NOMO-1 treated with dmso at 0.1 percent for 144 hours (cell line): ENCODE measurements around the gene FYN.
"Not testable (repeated sequence)": the region's sequence is repeated elsewhere in the genome, so short reads cannot be mapped to it uniquely, and the experiment has no call there.

ENCODE experiments used
- DNase-seq: peaks from one replicate; lab custom pipeline; 2025; ENCODE audit not compliant: unreplicated experiment; lab: John Stamatoyannopoulos, UW

Gene FYN

DNA sequence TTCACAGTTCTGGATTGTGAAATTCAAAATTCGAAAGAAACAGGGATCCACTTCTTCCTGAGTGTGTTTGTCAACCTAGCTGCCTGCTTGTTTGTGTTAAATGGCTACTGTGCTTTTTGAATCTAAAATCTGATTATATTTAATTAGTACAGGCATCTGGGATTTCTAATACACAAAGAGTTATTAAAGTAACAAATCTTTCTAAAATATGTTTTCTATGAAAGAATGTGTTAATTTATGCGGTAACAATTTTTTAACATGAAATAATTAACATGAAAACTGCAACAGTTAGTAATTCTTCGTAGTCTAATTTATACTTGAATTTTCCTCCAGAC is 186.4 kb downstream of the FYN start:
- no peak for DNase-seq

DNA sequence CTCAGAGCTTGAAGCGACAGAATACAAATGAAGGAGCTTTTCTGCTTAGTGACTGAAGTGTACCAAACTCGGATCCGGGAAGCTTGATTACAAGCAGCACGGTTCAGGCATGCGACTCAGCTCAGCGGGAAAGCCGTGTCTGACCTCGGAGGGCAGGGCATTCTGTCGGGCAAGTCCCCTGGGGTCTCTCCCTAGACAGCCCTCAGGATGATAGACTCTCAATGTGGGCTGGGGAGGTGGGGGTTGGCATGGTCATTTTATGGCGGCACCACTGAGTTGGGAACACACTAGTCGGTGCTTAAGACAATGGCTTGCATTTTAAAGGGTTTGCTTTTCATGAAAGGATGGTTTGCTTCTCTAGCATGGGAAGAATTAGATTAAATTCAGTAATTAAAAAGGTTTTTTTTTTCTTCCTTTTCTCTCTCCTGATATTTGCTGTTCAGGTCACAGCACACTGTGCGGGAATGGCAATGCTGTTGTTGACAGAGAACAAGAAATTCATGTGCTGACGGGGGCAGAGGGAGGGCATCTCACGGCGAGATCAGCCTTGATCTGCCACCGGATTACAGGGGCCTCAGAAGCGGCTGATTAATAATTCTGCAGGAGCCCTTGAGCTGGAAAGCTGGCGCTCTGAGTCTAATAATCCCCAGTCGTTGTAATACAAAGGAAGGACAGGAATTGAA is 186.9 kb downstream of the FYN start:
- DNase-seq, result no peak

- no peak for DNase-seq
Measured at GRCh38 chr6:111685526-111685925, 187.7 kb downstream of the FYN start.

DNA sequence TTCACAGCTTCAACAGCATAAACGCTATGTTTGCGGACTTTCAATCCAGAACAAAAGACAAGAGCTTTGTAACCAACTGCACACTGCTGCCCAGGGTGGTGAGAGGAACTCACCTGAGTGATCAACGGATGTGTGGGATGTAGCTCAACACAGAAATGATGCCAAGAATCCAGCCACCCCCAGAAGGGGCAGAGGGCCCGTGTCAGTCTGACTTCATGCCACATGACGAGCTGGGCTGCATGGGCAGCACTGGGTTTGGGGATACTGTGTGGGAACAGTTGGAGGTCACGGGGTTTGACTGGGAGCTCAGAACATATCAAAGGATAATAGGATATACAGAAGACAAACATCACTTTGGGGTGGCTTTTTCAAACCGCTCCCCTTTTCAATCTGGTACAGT is 188.2 kb downstream of the FYN start:
- DNase-seq, result no peak

DNA sequence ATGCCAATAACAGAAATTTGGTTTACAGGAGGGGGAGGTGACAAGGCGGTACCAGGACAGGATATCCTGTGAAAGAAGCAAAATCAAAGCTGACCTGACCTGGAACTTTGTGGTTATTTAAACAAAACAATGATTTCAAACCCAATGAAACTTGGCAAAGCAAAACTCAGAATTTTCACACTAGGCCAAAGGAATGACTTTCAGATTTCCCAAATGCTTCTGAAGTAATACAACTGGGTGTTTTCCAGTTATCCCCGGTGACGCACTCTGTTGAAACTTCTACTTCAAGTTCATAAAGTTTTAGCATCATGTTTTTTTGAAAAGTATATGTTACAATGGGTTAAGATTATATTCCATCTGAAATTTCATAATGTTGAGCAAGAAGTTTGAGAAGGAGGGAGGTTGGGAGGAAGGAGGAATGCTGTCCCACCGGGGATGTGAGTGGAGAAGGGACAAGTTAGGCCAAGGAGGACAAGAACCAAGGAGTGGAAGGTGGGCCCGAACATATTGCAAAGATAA is 189.4 kb downstream of the FYN start:
- DNase-seq, result no peak

GRCh38 chr6:111683157-111683556 is 190.1 kb downstream of the FYN start:
- no peak for DNase-seq

- DNase-seq, result no peak
Measured at GRCh38 chr6:111681860-111682259, 191.4 kb downstream of the FYN start.

DNA sequence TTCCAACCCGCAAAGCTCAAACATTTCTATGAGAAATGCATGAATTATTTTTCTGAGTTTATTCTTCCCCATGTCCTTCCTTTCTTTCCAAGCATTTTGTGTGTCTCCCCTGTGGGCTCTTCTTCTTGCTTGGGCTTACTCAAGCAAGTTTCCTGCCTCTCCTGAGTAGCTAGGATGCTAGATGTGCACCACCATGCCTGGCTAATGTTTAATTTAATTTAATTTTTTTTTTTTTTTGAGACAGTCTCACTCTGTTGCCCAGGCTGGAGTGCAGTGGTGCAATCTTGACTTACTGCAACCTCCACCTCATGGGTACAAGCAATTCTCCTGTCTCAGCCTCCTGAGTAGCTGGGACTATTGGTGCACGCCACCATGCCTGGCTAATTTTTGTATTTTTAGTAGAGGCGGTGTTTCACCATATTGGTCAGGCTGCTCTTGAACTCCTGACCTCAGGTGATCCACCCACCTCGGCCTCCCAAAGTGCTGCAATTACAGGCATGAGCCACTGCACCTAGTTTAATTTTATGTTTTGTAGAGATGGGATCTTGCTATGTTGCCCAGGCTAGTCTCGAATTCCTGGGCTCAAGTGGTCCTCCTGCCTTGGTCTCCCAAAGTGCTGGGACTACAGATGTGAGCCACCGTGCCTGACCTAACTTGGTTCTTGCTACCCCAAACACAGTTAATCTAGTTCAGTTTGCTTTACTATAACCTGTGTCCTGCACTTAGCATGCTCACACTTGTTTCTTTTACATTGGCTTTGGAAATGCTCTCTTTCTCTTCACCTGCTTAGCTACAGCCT is 192.2 kb downstream of the FYN start:
- not testable (repeated sequence) for DNase-seq

- DNase-seq, result no peak
Measured at GRCh38 chr6:111680015-111680712, 193.1 kb downstream of the FYN start.

DNA sequence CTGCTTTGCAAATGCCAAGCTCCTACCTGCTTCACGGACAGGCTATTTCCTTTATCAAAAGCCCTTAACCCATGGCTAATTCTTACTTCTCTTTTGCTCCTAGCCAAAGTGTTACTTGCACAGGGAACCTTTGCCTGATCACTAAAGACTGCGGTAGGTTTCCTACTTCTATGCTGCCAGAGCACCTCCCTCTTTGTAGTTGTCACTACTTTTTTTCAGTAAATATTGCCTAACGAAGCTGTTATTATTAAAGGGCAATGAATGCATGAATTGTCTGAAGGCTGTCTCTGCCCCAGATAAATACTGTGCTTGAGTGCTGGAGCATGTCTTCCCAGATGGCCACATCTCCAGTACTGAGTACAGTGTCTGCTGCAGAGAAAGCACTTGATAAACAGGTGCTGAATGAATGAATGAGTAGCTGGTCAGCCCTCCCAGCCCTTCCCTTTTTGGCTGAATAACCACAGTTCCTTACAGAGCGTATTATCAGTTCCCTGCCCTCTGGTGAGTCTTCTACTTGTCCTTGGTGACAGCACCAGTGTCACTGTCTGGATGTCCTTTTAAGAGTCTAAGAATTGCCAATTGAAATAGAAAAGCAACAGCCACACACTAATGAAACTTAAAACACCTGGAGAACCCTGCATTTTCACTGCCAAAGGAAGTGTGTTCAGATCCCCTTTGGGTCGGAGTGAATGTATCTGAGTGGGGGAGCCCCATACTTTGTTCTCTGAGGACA is 194.0 kb downstream of the FYN start:
- DNase-seq, result no peak

DNA sequence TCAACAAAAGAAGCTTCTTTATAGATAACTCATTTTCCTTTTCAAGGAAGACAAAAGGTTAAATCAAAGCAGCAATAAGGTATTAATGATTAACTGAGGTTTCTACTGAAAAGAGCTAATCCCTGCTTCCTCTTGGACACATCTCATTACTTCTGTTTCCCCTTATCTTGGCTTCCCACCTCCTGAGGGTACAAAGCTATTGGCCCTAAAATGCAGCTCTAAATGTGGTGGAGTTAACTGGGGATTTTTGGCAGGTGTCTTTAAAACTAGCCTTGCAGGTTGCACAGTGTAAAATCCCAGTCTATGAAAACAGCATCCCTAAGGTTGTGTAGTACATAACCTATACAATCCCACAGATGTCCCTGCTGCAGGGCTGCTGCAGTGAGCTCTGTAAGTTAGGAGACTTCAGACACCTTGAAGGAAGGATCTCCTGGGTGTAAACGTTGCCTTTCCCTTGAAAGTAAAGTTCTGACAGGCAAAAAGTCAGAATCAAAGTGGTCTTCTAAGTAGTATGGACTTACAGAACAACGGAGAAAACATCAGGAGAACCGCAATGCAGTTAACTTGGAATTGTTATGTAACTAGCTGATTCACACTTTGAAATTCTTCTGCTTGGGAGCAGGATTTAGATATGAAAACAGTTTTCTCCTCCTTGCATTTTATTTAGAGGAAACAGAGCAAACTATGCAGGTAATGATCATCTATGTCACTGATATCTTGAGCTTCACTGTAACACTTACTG is 195.8 kb downstream of the FYN start:
- no peak for DNase-seq

GRCh38 chr6:111676383-111676782 is 196.9 kb downstream of the FYN start:
- no peak for DNase-seq

DNA sequence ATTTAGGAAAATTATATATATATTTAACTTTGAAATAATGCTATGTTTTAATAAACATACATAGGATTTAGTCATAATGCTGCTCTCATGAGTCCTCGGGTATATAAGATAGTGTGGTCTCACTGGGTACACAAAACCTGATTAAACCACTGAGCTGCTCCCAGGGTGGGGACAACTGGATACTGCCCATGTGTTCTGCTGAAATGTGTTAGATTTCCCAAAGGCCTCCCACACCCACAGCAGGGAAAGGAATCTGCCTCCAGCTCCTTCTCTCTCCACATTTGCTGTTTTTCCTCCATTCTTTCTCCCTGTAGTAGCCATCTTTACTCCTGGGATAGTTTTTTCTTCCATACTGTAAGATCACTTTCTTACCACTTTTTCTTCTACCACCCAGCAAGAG is 198.4 kb downstream of the FYN start:
- DNase-seq, result no peak

- DNase-seq, result no peak
Measured at GRCh38 chr6:111674413-111674812, 198.8 kb downstream of the FYN start.

- DNase-seq, result no peak
Measured at GRCh38 chr6:111673937-111674336, 199.3 kb downstream of the FYN start.

- no peak for DNase-seq
Measured at GRCh38 chr6:111673532-111673931, 199.7 kb downstream of the FYN start.

GRCh38 chr6:111672761-111673450 is 200.3 kb downstream of the FYN start:
- DNase-seq, result no peak

GRCh38 chr6:111669326-111669725 is 203.9 kb downstream of the FYN start:
- DNase-seq, result no peak

GRCh38 chr6:111668410-111668809 is 204.8 kb downstream of the FYN start:
- no peak for DNase-seq

GRCh38 chr6:111667931-111668330 is 205.3 kb downstream of the FYN start:
- DNase-seq, result no peak
